H1 (cell line): ENCODE data around the gene GUCY1B1. TPM values are rescaled to one million over a fixed set of nuclear protein-coding genes. Genes with fewer than 3 reads are reported as not detected.

Source experiments
- BACH1 ChIP-seq: IDR thresholded peaks from 2 replicates; pipeline ENCODE4 v1.6.1; 2012; ENCODE audit warnings: low read length, improper control_type of control experiment
- EP300 ChIP-seq, 2 experiments: IDR thresholded peaks; 1 replicate in 1 of 2; 2 replicates in 1 of 2; pipeline ENCODE4 v1.6.1; 2011 to 2012; ENCODE audit warnings: low read depth in 2 of 2, low read length in 2 of 2, mild to moderate bottlenecking in 2 of 2, borderline replicate concordance in 1 of 2, inconsistent platforms in 1 of 2, moderate library complexity in 1 of 2
- RAD21 ChIP-seq, 2 experiments: IDR thresholded peaks in 1 of 2; conservative IDR thresholded peaks in 1 of 2; 2 replicates each; pipeline ENCODE4 v1.6.1; 2011; ENCODE audit warnings: low read depth in 2 of 2, low read length in 2 of 2, improper control_type of control experiment in 1 of 2, inconsistent platforms in 1 of 2, mild to moderate bottlenecking in 1 of 2, moderate library complexity in 1 of 2
- RBBP5 ChIP-seq: IDR thresholded peaks from 2 replicates; pipeline ENCODE4 v1.7.1; 2012; ENCODE audit warnings: low read depth, mild to moderate bottlenecking, inconsistent platforms, low read length, moderate library complexity, borderline replicate concordance
- SIN3A ChIP-seq, 2 experiments: IDR thresholded peaks in 1 of 2; conservative IDR thresholded peaks in 1 of 2; 2 replicates each; pipeline ENCODE4 v1.6.1; 2011 to 2012; ENCODE audit warnings: low read length in 2 of 2, improper control_type of control experiment in 1 of 2, low read depth in 1 of 2, mild to moderate bottlenecking in 1 of 2
- SP4 ChIP-seq: IDR thresholded peaks from 2 replicates; pipeline ENCODE4 v1.6.1; 2012; ENCODE audit warnings: low read length, inconsistent platforms
- SUZ12 ChIP-seq: fragments of 200-600 bp; sonication (generic); IDR thresholded peaks from 2 replicates; pipeline ENCODE4 v1.6.1; 2012; ENCODE audit warnings: mild to moderate bottlenecking, inconsistent platforms, low read length, moderate library complexity, mixed read lengths
- polyA plus RNA-seq, 7 experiments: library from polyadenylated mRNA; depleted of rRNA in 3 of 7; stranded (reverse) in 5 of 7; unstranded in 2 of 7; fragments of >200 nt in 5 of 7; fragments of 200-250 nt in 2 of 7; gene quantifications; 1 replicate in 5 of 7; 2 replicates in 1 of 7; 4 replicates in 1 of 7; pipeline versions ENCODE4 v1.2.1 to v1.2.3, GENCODE V29; 2011 to 2013; ENCODE audit warnings: missing spikeins in 2 of 7, mixed read lengths in 2 of 7
- total RNA-seq: library from RNA; stranded (reverse); fragmentation: NEBNext Ultra II Directional; extraction: Animal tissue kit (Norgen Biotek cat#: 25700); gene quantifications from 2 replicates; pipeline ENCODE4 v1.2.1, GENCODE V29; 2021
- TF ChIP-seq, protein P1 (sequence below): fragments of 300-600 bp; sonication (generic); IDR thresholded peaks from 2 replicates; pipeline ENCODE4 v1.7.1; 2012; ENCODE audit warnings: low read length, moderate library complexity, mild to moderate bottlenecking, inconsistent platforms; ENCODE audit not compliant: insufficient replicate concordance
- TF ChIP-seq, protein P2 (sequence below): IDR thresholded peaks from 2 replicates; pipeline ENCODE4 v1.6.1; 2012; ENCODE audit warnings: inconsistent platforms
- TF ChIP-seq, protein P3 (sequence below): IDR thresholded peaks from 2 replicates; pipeline ENCODE4 v1.6.1; 2012; ENCODE audit warnings: inconsistent platforms

GUCY1B1 gene
- total and polyA plus RNA-seq, 2 of the 8 experiments (the other 6 are each of a cell fraction or from before 2014, with no cell fraction given), result 1.5 to 2.9 TPM

DNA sequence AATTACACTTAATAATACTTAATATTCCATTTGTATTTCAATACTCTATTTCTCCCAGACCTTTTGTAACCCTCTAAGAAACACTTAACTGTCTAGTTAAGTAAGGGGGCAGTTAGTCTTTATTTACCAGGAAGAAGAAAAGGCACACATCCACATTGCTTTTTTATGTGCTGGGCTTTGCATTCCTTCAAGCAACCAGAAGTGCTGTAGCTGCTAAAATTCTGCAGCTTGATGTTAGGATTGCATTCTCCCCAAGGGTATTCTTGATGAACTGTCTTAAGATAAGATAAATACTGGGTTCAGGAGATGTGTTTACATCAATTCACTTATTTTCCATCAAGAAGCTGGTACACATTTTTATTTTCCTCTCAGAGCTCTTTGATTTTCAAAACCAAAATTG lies 83.3 kb downstream of the GUCY1B1 start (continued):
- TF ChIP-seq, protein P1, sequence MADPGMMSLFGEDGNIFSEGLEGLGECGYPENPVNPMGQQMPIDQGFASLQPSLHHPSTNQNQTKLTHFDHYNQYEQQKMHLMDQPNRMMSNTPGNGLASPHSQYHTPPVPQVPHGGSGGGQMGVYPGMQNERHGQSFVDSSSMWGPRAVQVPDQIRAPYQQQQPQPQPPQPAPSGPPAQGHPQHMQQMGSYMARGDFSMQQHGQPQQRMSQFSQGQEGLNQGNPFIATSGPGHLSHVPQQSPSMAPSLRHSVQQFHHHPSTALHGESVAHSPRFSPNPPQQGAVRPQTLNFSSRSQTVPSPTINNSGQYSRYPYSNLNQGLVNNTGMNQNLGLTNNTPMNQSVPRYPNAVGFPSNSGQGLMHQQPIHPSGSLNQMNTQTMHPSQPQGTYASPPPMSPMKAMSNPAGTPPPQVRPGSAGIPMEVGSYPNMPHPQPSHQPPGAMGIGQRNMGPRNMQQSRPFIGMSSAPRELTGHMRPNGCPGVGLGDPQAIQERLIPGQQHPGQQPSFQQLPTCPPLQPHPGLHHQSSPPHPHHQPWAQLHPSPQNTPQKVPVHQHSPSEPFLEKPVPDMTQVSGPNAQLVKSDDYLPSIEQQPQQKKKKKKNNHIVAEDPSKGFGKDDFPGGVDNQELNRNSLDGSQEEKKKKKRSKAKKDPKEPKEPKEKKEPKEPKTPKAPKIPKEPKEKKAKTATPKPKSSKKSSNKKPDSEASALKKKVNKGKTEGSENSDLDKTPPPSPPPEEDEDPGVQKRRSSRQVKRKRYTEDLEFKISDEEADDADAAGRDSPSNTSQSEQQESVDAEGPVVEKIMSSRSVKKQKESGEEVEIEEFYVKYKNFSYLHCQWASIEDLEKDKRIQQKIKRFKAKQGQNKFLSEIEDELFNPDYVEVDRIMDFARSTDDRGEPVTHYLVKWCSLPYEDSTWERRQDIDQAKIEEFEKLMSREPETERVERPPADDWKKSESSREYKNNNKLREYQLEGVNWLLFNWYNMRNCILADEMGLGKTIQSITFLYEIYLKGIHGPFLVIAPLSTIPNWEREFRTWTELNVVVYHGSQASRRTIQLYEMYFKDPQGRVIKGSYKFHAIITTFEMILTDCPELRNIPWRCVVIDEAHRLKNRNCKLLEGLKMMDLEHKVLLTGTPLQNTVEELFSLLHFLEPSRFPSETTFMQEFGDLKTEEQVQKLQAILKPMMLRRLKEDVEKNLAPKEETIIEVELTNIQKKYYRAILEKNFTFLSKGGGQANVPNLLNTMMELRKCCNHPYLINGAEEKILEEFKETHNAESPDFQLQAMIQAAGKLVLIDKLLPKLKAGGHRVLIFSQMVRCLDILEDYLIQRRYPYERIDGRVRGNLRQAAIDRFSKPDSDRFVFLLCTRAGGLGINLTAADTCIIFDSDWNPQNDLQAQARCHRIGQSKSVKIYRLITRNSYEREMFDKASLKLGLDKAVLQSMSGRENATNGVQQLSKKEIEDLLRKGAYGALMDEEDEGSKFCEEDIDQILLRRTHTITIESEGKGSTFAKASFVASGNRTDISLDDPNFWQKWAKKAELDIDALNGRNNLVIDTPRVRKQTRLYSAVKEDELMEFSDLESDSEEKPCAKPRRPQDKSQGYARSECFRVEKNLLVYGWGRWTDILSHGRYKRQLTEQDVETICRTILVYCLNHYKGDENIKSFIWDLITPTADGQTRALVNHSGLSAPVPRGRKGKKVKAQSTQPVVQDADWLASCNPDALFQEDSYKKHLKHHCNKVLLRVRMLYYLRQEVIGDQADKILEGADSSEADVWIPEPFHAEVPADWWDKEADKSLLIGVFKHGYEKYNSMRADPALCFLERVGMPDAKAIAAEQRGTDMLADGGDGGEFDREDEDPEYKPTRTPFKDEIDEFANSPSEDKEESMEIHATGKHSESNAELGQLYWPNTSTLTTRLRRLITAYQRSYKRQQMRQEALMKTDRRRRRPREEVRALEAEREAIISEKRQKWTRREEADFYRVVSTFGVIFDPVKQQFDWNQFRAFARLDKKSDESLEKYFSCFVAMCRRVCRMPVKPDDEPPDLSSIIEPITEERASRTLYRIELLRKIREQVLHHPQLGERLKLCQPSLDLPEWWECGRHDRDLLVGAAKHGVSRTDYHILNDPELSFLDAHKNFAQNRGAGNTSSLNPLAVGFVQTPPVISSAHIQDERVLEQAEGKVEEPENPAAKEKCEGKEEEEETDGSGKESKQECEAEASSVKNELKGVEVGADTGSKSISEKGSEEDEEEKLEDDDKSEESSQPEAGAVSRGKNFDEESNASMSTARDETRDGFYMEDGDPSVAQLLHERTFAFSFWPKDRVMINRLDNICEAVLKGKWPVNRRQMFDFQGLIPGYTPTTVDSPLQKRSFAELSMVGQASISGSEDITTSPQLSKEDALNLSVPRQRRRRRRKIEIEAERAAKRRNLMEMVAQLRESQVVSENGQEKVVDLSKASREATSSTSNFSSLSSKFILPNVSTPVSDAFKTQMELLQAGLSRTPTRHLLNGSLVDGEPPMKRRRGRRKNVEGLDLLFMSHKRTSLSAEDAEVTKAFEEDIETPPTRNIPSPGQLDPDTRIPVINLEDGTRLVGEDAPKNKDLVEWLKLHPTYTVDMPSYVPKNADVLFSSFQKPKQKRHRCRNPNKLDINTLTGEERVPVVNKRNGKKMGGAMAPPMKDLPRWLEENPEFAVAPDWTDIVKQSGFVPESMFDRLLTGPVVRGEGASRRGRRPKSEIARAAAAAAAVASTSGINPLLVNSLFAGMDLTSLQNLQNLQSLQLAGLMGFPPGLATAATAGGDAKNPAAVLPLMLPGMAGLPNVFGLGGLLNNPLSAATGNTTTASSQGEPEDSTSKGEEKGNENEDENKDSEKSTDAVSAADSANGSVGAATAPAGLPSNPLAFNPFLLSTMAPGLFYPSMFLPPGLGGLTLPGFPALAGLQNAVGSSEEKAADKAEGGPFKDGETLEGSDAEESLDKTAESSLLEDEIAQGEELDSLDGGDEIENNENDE, result no peak
- TF ChIP-seq RBBP5, result no peak
- TF ChIP-seq EP300 (IDR thresholded peaks at IDR 0.05; ENCODE audit: borderline replicate concordance in 1 of 2, low read depth in 2 of 2, low read length in 2 of 2), result no peak
- TF ChIP-seq SP4, result no peak
- no peak for TF ChIP-seq RAD21 (IDR thresholded peaks at IDR 0.05 in 1 of 2, conservative IDR thresholded peaks at IDR 0.05 in 1 of 2; ENCODE audit: low read depth in 2 of 2, low read length in 2 of 2)
- TF ChIP-seq, protein P2, sequence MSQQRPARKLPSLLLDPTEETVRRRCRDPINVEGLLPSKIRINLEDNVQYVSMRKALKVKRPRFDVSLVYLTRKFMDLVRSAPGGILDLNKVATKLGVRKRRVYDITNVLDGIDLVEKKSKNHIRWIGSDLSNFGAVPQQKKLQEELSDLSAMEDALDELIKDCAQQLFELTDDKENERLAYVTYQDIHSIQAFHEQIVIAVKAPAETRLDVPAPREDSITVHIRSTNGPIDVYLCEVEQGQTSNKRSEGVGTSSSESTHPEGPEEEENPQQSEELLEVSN, result no peak
- TF ChIP-seq, protein P3, sequence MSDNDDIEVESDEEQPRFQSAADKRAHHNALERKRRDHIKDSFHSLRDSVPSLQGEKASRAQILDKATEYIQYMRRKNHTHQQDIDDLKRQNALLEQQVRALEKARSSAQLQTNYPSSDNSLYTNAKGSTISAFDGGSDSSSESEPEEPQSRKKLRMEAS, result no peak
- TF ChIP-seq SIN3A (conservative IDR thresholded peaks at IDR 0.05 in 1 of 2, IDR thresholded peaks at IDR 0.05 in 1 of 2; ENCODE audit: low read depth in 1 of 2, low read length in 2 of 2), result no peak
- no peak for TF ChIP-seq SUZ12
- no peak for TF ChIP-seq BACH1
